HL-60 (cell line): ENCODE measurements around the gene SLC13A1.

ENCODE experiments used
- DNase-seq, 2 experiments: peaks; one replicate each; pipeline ENCODE4 v3.0.0-alpha.2; 2010 to 2020; ENCODE audit warnings: low read depth in 1 of 2, low spot score in 1 of 2
- H3K27ac ChIP-seq: fragments of 250-450 bp; sonication (Bioruptor Pico); replicated peaks from 2 replicates; pipeline ENCODE4 v1.5.1; 2020; ENCODE audit warnings: mild to moderate bottlenecking, moderate library complexity
- H3K27me3 ChIP-seq: fragments of 250-450 bp; sonication (Bioruptor Pico); 2 replicates; pipeline ENCODE4 v1.5.1; 2021; ENCODE audit warnings: mild to moderate bottlenecking, moderate library complexity; ENCODE audit not compliant: insufficient read depth, poor library complexity, severe bottlenecking
- H3K4me3 ChIP-seq: replicated peaks from 2 replicates; pipeline ENCODE4 v1.5.1; 2011; ENCODE audit warnings: mild to moderate bottlenecking, control low read depth, low read length; ENCODE audit not compliant: insufficient read depth
- GABPA ChIP-seq: IDR thresholded peaks from 2 replicates; pipeline ENCODE4 v1.6.1; 2012; ENCODE audit warnings: low read depth
- POLR2AphosphoS5 ChIP-seq: IDR thresholded peaks from 2 replicates; pipeline ENCODE4 v1.6.1; 2012; ENCODE audit warnings: low read depth
- SPI1 ChIP-seq: IDR thresholded peaks from 2 replicates; pipeline ENCODE4 v1.6.1; 2012; ENCODE audit warnings: low read depth, mild to moderate bottlenecking, borderline replicate concordance
- TF ChIP-seq, protein P1 (sequence below): IDR thresholded peaks from 2 replicates; pipeline ENCODE4 v1.6.1; 2012; ENCODE audit warnings: low read depth; ENCODE audit not compliant: insufficient replicate concordance
- TF ChIP-seq, protein P2 (sequence below): IDR thresholded peaks from one replicate; pipeline ENCODE4 v1.5.1; 2011; ENCODE audit warnings: low read length, control low read depth, inconsistent platforms; ENCODE audit not compliant: insufficient read depth

Gene SLC13A1

DNA sequence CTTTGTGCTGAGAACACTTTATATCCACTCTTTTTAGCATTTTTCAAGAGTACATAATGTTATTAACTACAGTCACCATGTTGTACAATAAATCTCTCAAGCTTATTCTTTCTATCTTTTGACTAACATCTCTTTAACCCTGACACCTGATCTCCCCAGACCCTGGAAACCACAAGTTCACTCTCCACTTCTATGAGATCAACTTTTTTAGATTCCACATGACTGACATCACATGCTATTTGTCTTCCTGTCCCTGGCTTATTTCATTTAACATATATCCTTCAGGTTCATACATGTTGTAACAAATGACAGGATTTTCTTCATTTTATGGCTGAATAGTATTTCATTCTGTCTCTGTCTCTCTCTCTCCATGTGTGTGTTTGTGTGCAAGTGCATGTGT lies 15.5 kb downstream of the SLC13A1 start:
- TF ChIP-seq POLR2AphosphoS5 (no peak), SPI1 (no peak), GABPA (no peak)
- TF ChIP-seq, protein P1, sequence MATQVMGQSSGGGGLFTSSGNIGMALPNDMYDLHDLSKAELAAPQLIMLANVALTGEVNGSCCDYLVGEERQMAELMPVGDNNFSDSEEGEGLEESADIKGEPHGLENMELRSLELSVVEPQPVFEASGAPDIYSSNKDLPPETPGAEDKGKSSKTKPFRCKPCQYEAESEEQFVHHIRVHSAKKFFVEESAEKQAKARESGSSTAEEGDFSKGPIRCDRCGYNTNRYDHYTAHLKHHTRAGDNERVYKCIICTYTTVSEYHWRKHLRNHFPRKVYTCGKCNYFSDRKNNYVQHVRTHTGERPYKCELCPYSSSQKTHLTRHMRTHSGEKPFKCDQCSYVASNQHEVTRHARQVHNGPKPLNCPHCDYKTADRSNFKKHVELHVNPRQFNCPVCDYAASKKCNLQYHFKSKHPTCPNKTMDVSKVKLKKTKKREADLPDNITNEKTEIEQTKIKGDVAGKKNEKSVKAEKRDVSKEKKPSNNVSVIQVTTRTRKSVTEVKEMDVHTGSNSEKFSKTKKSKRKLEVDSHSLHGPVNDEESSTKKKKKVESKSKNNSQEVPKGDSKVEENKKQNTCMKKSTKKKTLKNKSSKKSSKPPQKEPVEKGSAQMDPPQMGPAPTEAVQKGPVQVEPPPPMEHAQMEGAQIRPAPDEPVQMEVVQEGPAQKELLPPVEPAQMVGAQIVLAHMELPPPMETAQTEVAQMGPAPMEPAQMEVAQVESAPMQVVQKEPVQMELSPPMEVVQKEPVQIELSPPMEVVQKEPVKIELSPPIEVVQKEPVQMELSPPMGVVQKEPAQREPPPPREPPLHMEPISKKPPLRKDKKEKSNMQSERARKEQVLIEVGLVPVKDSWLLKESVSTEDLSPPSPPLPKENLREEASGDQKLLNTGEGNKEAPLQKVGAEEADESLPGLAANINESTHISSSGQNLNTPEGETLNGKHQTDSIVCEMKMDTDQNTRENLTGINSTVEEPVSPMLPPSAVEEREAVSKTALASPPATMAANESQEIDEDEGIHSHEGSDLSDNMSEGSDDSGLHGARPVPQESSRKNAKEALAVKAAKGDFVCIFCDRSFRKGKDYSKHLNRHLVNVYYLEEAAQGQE: no peak
- TF ChIP-seq, protein P2, sequence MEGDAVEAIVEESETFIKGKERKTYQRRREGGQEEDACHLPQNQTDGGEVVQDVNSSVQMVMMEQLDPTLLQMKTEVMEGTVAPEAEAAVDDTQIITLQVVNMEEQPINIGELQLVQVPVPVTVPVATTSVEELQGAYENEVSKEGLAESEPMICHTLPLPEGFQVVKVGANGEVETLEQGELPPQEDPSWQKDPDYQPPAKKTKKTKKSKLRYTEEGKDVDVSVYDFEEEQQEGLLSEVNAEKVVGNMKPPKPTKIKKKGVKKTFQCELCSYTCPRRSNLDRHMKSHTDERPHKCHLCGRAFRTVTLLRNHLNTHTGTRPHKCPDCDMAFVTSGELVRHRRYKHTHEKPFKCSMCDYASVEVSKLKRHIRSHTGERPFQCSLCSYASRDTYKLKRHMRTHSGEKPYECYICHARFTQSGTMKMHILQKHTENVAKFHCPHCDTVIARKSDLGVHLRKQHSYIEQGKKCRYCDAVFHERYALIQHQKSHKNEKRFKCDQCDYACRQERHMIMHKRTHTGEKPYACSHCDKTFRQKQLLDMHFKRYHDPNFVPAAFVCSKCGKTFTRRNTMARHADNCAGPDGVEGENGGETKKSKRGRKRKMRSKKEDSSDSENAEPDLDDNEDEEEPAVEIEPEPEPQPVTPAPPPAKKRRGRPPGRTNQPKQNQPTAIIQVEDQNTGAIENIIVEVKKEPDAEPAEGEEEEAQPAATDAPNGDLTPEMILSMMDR: no peak
- no peaks in the 10 kb centered on the region for H3K27me3 ChIP-seq
- no peak overlapping the region for H3K27ac ChIP-seq
- DNase-seq: no peak
- H3K4me3 ChIP-seq: no peak overlapping the region

DNA sequence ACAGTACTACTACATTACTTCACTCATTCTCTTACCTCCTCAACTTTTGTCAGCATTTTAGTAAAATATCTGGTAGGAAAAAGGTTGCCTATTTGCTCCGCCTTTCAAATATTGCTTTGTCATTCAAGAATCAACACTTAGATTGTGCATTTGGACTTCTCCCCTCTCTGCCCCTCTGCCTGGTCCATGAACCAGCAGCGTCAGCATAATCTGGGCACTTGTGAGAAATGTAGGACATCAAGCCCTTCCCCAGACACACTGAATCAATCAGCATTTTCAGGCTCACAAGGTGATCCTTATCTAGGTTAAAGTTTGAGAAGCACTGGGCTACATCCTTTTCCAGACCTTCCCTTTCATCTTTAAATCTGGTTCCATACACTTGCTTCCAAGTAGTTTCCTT lies 16.3 kb downstream of the SLC13A1 start:
- Histone ChIP-seq H3K4me3 (no peak overlapping the region), H3K27me3 (no peaks in the 10 kb centered on the region), H3K27ac (no peak overlapping the region)
- DNase-seq: no peak
- TF ChIP-seq SPI1 (no peak), GABPA (no peak), POLR2AphosphoS5 (no peak)

DNA sequence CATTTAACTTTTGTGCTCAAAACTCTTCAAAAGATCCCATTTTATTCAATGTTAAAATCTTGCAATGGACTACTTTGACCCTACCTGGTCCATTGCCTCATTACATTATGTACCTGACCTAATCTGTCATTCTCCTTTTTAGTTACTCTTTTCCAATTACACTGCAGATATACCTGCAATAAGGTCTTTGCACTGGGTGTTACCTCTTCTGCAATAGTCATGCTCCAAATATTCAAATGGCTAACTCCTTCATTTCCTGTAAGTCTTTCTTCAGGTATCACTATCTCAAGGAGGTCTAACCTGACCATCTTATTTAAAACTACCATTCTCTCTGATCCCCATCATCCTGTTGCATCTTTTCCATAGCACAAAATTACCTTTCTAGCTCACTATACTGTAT lies 22.3 kb downstream of the SLC13A1 start:
- H3K27me3 ChIP-seq: no peaks in the 10 kb centered on the region
- DNase-seq: no peak
- no peak for TF ChIP-seq POLR2AphosphoS5
- TF ChIP-seq, protein P2: no peak
- TF ChIP-seq SPI1: no peak
- no peak for TF ChIP-seq GABPA
- TF ChIP-seq, protein P1: no peak
- H3K27ac ChIP-seq: no peak overlapping the region
- H3K4me3 ChIP-seq: no peak overlapping the region

DNA sequence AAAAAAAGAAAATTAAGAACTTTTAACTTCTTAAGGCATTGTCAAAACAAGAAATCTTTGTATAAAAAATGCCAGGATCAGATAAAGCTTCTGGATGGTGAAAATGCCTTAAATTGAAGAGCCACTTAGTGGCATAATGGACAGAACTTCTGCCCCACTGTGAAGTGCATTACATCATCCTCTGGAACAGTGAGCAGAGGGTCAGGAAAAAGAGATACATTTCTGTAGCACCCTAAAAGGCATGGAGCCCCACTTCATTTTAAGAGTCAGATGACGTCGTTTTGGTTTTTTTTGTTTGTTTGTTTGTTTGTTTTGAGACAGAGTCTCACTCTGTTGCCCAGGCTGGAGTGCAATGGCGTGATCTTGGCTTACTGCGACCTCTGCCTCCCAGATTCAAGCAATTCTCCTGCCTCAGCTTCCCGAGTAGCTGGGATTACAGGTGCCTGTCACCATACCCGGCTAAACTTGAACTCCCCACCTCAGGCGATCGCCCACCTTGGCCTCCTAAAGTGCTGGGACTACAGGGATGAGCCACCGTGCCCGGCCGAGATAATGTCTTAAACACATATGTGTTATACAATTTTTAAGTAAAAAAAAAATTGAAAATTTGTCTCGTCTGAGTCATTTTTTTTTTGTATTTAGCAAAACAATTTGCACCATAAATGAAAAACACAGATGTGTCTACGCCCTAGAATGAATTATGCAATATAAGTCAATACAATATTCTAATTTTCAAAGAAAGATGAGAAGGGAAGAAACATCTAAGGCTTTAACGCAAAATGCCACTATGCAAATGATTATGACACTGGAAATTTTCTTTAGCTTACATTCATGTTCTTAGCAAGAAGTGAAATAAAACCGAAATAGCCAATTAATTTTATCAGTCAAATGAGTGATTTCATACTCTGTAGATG lies 29.2 kb downstream of the SLC13A1 start:
- H3K4me3 ChIP-seq: no peak overlapping the region
- H3K27ac ChIP-seq: no peak overlapping the region
- TF ChIP-seq GABPA (no peak), SPI1 (no peak), POLR2AphosphoS5 (no peak)
- TF ChIP-seq, protein P1: no peak
- TF ChIP-seq, protein P2: no peak
- no peak for DNase-seq
- no peaks in the 10 kb centered on the region for H3K27me3 ChIP-seq
